ENCODE data around the gene SAXO1.
A peak's percentile ranks its signal among the peaks of the same experiment; 100 is the strongest.
"Not testable (repeated sequence)": the region's sequence is repeated elsewhere in the genome, so short reads cannot be mapped to it uniquely, and the experiment has no call there.

The SAXO1 gene

GRCh38 chr9:19033015-19033414, at the start of gene SAXO1:
TSS of gene SAXO1 (minus strand) at chr9:19033209. CDS start at chr9:19032908, 301 bp downstream.
- DNase-seq (ENCODE audit: low read depth): no peak

GRCh38 chr9:19074836-19075235, 41.8 kb upstream of the SAXO1 start:
- DNase-seq (ENCODE audit: low read depth): no peak

- no peak for DNase-seq (ENCODE audit: low read depth)
These were observed 41.2 kb upstream of the SAXO1 start for GRCh38 chr9:19074229-19074628.

GRCh38 chr9:19057033-19057432, 24.0 kb upstream of the SAXO1 start:
- no peak for DNase-seq (ENCODE audit: low read depth)

GRCh38 chr9:19050637-19051591, 17.9 kb upstream of the SAXO1 start:
- no peak for DNase-seq (ENCODE audit: low read depth)

- peak; percentile 8 for DNase-seq (ENCODE audit: low read depth)
These were observed 17.1 kb upstream of the SAXO1 start for GRCh38 chr9:19049917-19050636.

- peak; percentile 80 for DNase-seq (ENCODE audit: low read depth)
These were observed 16.2 kb upstream of the SAXO1 start, which contains the start of gene RRAGA for GRCh38 chr9:19048966-19049916. TSS of gene RRAGA (plus strand) at chr9:19049427. CDS start at chr9:19049660, 233 bp downstream.

GRCh38 chr9:19036611-19037010, 3.6 kb upstream of the SAXO1 start:
- no peak for DNase-seq (ENCODE audit: low read depth)

- DNase-seq (ENCODE audit: low read depth): no peak
These were observed 603 bp downstream of the SAXO1 start for GRCh38 chr9:19032406-19032805.

GRCh38 chr9:19030899-19031298, 2.1 kb downstream of the SAXO1 start:
- DNase-seq (ENCODE audit: low read depth): no peak

GRCh38 chr9:19028835-19029451, 4.1 kb downstream of the SAXO1 start:
- peak; percentile 20 for DNase-seq (ENCODE audit: low read depth)

GRCh38 chr9:19027825-19028224, 5.2 kb downstream of the SAXO1 start:
- DNase-seq (ENCODE audit: low read depth): no peak

- DNase-seq (ENCODE audit: low read depth): no peak
These were observed 6.6 kb downstream of the SAXO1 start for GRCh38 chr9:19026375-19026774.

GRCh38 chr9:19023078-19023477, 9.9 kb downstream of the SAXO1 start:
- DNase-seq (ENCODE audit: low read depth): no peak

GRCh38 chr9:19022206-19022605, 10.8 kb downstream of the SAXO1 start:
- DNase-seq (ENCODE audit: low read depth): no peak

- not testable (repeated sequence) for DNase-seq (ENCODE audit: low read depth)
These were observed 11.4 kb downstream of the SAXO1 start for GRCh38 chr9:19021649-19022048.

GRCh38 chr9:19020886-19021455, 12.0 kb downstream of the SAXO1 start:
- DNase-seq (ENCODE audit: low read depth): no peak

GRCh38 chr9:19018201-19018600, 14.8 kb downstream of the SAXO1 start:
- DNase-seq (ENCODE audit: low read depth): no peak

- no peak for DNase-seq (ENCODE audit: low read depth)
These were observed 23.5 kb downstream of the SAXO1 start for GRCh38 chr9:19009391-19009965.

- DNase-seq (ENCODE audit: low read depth): no peak
These were observed 32.9 kb downstream of the SAXO1 start for GRCh38 chr9:19000133-19000532.
